Hepatocyte (in vitro differentiated cells): ENCODE results near the gene S100A8. TPM values are rescaled to one million over a fixed set of nuclear protein-coding genes. Genes with fewer than 3 reads are reported as not detected.

Source experiments
- DNase-seq: peaks from one replicate; pipeline ENCODE4 v3.0.0-alpha.2; 2016; ENCODE audit warnings: low spot score
- H2AFZ ChIP-seq: fragments of 200-600 bp; sonication (generic); 2 replicates; pipeline ENCODE4 v1.6.0; 2016; ENCODE audit warnings: antibody characterized with exemption, mild to moderate bottlenecking
- H3K27ac ChIP-seq: fragments of 200-600 bp; sonication (generic); 2 replicates; pipeline ENCODE4 v1.5.1; 2016; ENCODE audit warnings: mild to moderate bottlenecking
- H3K27me3 ChIP-seq: fragments of 200-600 bp; sonication (generic); 2 replicates; pipeline ENCODE4 v1.6.1; 2016
- H3K36me3 ChIP-seq: fragments of 200-600 bp; sonication (generic); replicated peaks from 2 replicates; pipeline ENCODE4 v1.5.1; 2016; ENCODE audit warnings: low read depth; ENCODE audit not compliant: insufficient read depth
- H3K4me1 ChIP-seq: fragments of 200-600 bp; sonication (generic); 2 replicates; pipeline ENCODE4 v1.5.1; 2016; ENCODE audit warnings: mild to moderate bottlenecking, moderate library complexity; ENCODE audit not compliant: insufficient read depth
- H3K4me2 ChIP-seq: fragments of 200-600 bp; sonication (generic); 2 replicates; pipeline ENCODE4 v1.6.0; 2016
- H3K4me3 ChIP-seq: fragments of 200-600 bp; sonication (generic); 2 replicates; pipeline ENCODE4 v1.5.1; 2016; ENCODE audit warnings: mild to moderate bottlenecking
- H3K79me2 ChIP-seq: fragments of 200-600 bp; sonication (generic); 2 replicates; pipeline ENCODE4 v1.6.0; 2017; ENCODE audit warnings: mild to moderate bottlenecking
- H3K9me2 ChIP-seq: fragments of 200-600 bp; sonication (generic); replicated peaks from 2 replicates; pipeline ENCODE4 v1.6.0; 2017; ENCODE audit warnings: mild to moderate bottlenecking; ENCODE audit not compliant: insufficient read depth
- H3K9me3 ChIP-seq: fragments of 200-600 bp; sonication (generic); 2 replicates; pipeline ENCODE4 v1.5.1; 2016; ENCODE audit warnings: low read depth, mild to moderate bottlenecking
- H4K20me1 ChIP-seq: fragments of 200-600 bp; sonication (generic); 2 replicates; pipeline ENCODE4 v1.6.0; 2016; ENCODE audit warnings: mild to moderate bottlenecking; ENCODE audit not compliant: insufficient read depth, poor library complexity, severe bottlenecking
- EZH2 ChIP-seq: fragments of 200-600 bp; sonication (generic); IDR thresholded peaks from 2 replicates; pipeline ENCODE4 v1.6.1; 2016; ENCODE audit warnings: antibody characterized with exemption, mild to moderate bottlenecking, borderline replicate concordance
- EZH2phosphoT487 ChIP-seq: fragments of 200-600 bp; sonication (generic); IDR thresholded peaks from one replicate; pipeline ENCODE4 v1.6.1; 2018; ENCODE audit warnings: antibody characterized with exemption, mild to moderate bottlenecking, low read depth, moderate library complexity; ENCODE audit not compliant: unreplicated experiment, severe bottlenecking
- WGBS: methylation state at CpG from one replicate; pipeline ENCODE4 v1.1.6; 2016; ENCODE audit warnings: low lambda C conversion rate; ENCODE audit errors: missing lambda C conversion rate; 5-methylcytosine and 5-hydroxymethylcytosine counted together
- polyA plus RNA-seq: library from polyadenylated mRNA; unstranded; fragments of >200 nt; fragmentation: Nextera tagmentation; extraction: Ambion mirVana; gene quantifications from 2 replicates; pipeline ENCODE4 v1.2.1, GENCODE V29; 2016
- total RNA-seq: library from RNA; depleted of rRNA; stranded (reverse); fragments of >200 nt; gene quantifications from 2 replicates; pipeline ENCODE4 v1.2.3, GENCODE V29; 2014
- TF ChIP-seq, protein P1 (sequence below): fragments of 200-600 bp; sonication (generic); IDR thresholded peaks from 2 replicates; pipeline ENCODE4 v1.5.1; 2016; ENCODE audit warnings: antibody characterized with exemption, mild to moderate bottlenecking; ENCODE audit not compliant: poor library complexity

Gene S100A8
- total and polyA plus RNA-seq, 2 experiments from 2014 or later: 0.70 to 2.2 TPM

DNA sequence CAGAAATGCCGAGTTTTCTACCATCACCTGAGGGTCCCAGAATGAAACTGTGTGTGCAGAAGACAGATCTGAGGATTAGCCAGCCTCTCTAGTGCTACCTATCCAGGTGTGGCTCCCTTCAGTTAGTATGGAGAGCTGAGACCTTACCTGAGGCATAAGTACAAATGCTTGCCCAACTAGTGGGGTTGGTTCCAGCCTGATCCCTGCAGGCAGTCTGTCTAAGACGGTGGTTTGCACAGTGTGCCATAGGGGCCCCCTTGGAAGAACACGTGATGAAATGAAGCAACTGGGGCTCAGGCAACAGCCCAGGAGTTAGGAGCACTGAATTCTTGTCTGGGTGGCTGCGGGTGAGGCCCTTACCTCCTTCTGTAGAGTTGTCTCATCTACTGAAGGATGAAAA lies 41.1 kb upstream of the S100A8 start:
- no peaks in the 10 kb centered on the region for H3K9me2 ChIP-seq
- DNase-seq: no peak
- no peaks in the 10 kb centered on the region for H3K27me3 ChIP-seq
- 55% methylated on average over 4 of the region's 4 CpGs for WGBS
- H3K4me3 ChIP-seq: no peak overlapping the region
- H3K4me1 ChIP-seq: no peaks in the 10 kb centered on the region
- no peaks in the 10 kb centered on the region for H3K9me3 ChIP-seq
- no peak overlapping the region for H3K4me2 ChIP-seq
- no peaks in the 10 kb centered on the region for H4K20me1 ChIP-seq
- TF ChIP-seq, protein P1, sequence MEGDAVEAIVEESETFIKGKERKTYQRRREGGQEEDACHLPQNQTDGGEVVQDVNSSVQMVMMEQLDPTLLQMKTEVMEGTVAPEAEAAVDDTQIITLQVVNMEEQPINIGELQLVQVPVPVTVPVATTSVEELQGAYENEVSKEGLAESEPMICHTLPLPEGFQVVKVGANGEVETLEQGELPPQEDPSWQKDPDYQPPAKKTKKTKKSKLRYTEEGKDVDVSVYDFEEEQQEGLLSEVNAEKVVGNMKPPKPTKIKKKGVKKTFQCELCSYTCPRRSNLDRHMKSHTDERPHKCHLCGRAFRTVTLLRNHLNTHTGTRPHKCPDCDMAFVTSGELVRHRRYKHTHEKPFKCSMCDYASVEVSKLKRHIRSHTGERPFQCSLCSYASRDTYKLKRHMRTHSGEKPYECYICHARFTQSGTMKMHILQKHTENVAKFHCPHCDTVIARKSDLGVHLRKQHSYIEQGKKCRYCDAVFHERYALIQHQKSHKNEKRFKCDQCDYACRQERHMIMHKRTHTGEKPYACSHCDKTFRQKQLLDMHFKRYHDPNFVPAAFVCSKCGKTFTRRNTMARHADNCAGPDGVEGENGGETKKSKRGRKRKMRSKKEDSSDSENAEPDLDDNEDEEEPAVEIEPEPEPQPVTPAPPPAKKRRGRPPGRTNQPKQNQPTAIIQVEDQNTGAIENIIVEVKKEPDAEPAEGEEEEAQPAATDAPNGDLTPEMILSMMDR: no peak
- TF ChIP-seq EZH2phosphoT487: no peak
- TF ChIP-seq EZH2: no peak
- no peak overlapping the region for H3K27ac ChIP-seq
- H3K79me2 ChIP-seq: no peaks in the 10 kb centered on the region
- H2AFZ ChIP-seq: no peak overlapping the region
- H3K36me3 ChIP-seq: no peaks in the 10 kb centered on the region

DNA sequence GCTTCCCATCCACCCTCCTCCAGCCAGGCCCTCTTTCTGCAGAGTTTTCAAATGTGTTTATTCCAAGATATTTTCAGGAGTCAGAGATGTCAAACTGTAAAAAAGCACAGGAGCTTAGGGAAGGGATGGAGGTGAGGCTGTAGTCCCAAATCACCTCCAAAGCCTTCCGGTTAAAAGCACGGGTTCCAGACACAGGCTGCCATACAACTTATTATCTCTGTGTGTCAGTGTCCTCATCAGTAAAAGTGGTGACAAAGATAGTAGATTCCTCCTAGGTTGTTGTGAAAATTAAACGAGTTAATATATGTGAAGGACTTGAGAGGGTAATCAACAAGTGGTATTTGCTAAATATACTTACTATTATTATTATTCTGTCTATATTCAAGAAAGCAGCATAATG lies 40.6 kb upstream of the S100A8 start:
- Histone ChIP-seq H3K79me2 (no peaks in the 10 kb centered on the region), H3K36me3 (no peaks in the 10 kb centered on the region), H4K20me1 (no peaks in the 10 kb centered on the region), H3K4me3 (no peak overlapping the region), H2AFZ (no peak overlapping the region), H3K4me1 (no peaks in the 10 kb centered on the region), H3K27ac (no peak overlapping the region), H3K4me2 (no peak overlapping the region), H3K9me3 (no peaks in the 10 kb centered on the region), H3K9me2 (no peaks in the 10 kb centered on the region), H3K27me3 (no peaks in the 10 kb centered on the region)
- 82% methylated on average over 3 of the region's 3 CpGs for WGBS
- TF ChIP-seq, protein P1: no peak
- TF ChIP-seq EZH2 (no peak), EZH2phosphoT487 (no peak)
- DNase-seq: no peak

DNA sequence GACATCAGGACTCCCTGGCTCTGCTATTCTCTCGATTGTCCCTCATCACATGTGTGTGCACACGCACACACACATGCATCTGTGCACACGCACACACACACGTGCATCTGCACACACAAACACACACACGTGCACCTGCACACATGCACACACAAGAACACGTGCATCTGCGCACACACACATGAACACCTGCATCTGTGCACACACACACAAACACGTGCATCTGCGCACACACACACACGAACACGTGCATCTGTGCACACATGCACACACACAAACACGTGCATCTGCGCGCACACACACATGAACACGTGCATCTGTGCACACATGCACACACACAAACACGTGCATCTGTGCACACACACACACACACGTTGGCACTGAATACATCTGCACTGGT lies 40.1 kb upstream of the S100A8 start:
- WGBS: 87% methylated on average over 17 of the region's 17 CpGs
- Histone ChIP-seq H2AFZ (no peak overlapping the region), H3K9me2 (no peaks in the 10 kb centered on the region), H3K4me2 (no peak overlapping the region), H3K27ac (no peak overlapping the region), H3K4me3 (no peak overlapping the region), H4K20me1 (no peaks in the 10 kb centered on the region), H3K36me3 (no peaks in the 10 kb centered on the region), H3K4me1 (no peaks in the 10 kb centered on the region), H3K79me2 (no peaks in the 10 kb centered on the region), H3K27me3 (no peaks in the 10 kb centered on the region), H3K9me3 (no peaks in the 10 kb centered on the region)
- DNase-seq: no peak
- TF ChIP-seq, protein P1: no peak
- TF ChIP-seq EZH2phosphoT487: no peak
- no peak for TF ChIP-seq EZH2

DNA sequence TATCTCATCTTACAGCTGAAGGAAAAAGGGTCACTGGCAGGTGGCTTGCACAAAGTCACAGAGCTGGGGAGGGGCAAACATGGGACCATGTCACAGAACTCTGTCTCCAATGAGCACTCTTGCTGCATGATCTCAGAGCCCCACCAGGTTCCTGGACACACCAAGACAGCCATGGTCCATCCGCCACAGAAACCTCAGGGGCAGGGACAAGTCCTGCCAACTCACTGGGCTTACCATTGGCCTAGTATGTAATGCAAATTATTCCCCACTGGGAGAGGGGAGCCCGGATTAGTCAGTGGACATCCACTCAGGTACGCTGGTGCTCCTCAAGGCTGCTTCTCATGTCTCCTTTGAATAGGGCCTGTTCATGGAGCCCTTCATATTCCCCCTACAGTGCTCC lies 39.7 kb upstream of the S100A8 start:
- no peak overlapping the region for H2AFZ ChIP-seq
- no peak for TF ChIP-seq EZH2
- no peak for TF ChIP-seq EZH2phosphoT487
- TF ChIP-seq, protein P1: no peak
- H3K9me3 ChIP-seq: no peaks in the 10 kb centered on the region
- no peak overlapping the region for H3K4me3 ChIP-seq
- no peaks in the 10 kb centered on the region for H3K79me2 ChIP-seq
- no peaks in the 10 kb centered on the region for H3K4me1 ChIP-seq
- no peak for DNase-seq
- no peaks in the 10 kb centered on the region for H4K20me1 ChIP-seq
- H3K36me3 ChIP-seq: no peaks in the 10 kb centered on the region
- H3K9me2 ChIP-seq: no peaks in the 10 kb centered on the region
- H3K27ac ChIP-seq: no peak overlapping the region
- no peak overlapping the region for H3K4me2 ChIP-seq
- WGBS: 90% methylated on average over 3 of the region's 3 CpGs
- H3K27me3 ChIP-seq: no peaks in the 10 kb centered on the region
